PC-3 (cell line): ENCODE results near the gene SNX2.

Experiments
- EZH2 ChIP-seq: fragments of 300-600 bp; sonication (generic); IDR thresholded peaks from one replicate; pipeline ENCODE4 v1.6.1; 2017; ENCODE audit warnings: antibody characterized with exemption, mild to moderate bottlenecking, low read length; ENCODE audit not compliant: unreplicated experiment
- EZH2phosphoT487 ChIP-seq: fragments of 300-600 bp; sonication (generic); IDR thresholded peaks from 2 replicates; pipeline ENCODE4 v1.6.1; 2018; ENCODE audit warnings: mild to moderate bottlenecking, antibody characterized with exemption, low read length, borderline replicate concordance
- TF ChIP-seq, protein P1 (sequence below): fragments of 300-600 bp; sonication (generic); conservative IDR thresholded peaks from 2 replicates; pipeline ENCODE4 v1.5.1; 2017; ENCODE audit warnings: antibody characterized with exemption, low read depth, mild to moderate bottlenecking, low read length

DNA sequence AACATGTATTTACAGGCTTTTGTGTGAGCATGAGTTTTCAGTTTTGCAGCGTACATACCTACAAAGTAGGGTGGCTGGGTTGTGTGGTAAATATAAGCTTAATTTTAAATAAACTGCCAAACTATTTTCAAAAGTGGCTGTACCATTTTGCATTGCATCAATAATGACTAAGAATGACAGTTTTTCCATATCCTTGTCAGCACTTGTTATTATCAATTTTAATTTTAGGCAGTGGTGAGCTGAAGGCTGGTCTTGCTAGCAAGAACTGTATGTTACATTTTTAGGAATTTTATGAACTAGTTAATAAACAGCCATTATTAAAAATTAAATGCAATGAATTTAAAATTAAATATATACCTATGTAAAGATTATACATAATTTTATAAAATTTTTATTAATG lies 6.6 kb downstream of the SNX2 start:
- TF ChIP-seq, protein P1, sequence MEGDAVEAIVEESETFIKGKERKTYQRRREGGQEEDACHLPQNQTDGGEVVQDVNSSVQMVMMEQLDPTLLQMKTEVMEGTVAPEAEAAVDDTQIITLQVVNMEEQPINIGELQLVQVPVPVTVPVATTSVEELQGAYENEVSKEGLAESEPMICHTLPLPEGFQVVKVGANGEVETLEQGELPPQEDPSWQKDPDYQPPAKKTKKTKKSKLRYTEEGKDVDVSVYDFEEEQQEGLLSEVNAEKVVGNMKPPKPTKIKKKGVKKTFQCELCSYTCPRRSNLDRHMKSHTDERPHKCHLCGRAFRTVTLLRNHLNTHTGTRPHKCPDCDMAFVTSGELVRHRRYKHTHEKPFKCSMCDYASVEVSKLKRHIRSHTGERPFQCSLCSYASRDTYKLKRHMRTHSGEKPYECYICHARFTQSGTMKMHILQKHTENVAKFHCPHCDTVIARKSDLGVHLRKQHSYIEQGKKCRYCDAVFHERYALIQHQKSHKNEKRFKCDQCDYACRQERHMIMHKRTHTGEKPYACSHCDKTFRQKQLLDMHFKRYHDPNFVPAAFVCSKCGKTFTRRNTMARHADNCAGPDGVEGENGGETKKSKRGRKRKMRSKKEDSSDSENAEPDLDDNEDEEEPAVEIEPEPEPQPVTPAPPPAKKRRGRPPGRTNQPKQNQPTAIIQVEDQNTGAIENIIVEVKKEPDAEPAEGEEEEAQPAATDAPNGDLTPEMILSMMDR: no peak
- TF ChIP-seq EZH2: no peak
- no peak for TF ChIP-seq EZH2phosphoT487
